ENCODE measurements around the gene EXOSC5. TPM values are rescaled to one million over a fixed set of nuclear protein-coding genes. Genes with fewer than 3 reads are reported as not detected.

Gene EXOSC5
- total and polyA plus RNA-seq, 2 of the 13 experiments (the other 11 are each of a cell fraction or from before 2014, with no cell fraction given) = 24.1 to 26.5 TPM

- in situ Hi-C loops (cut with HindIII; ENCODE audit: extremely low pct_ligation_motif_present, low pct_unique_long_range_greater_than_20kb) (no loop called here), intact Hi-C loops (cut with micrococcal nuclease; ENCODE audit: unreplicated experiment) (no loop called here)
- H3K27ac ChIP-seq (ENCODE audit: extremely low read length, insufficient read depth, low read length) = no peak overlapping the region
- H4K20me1 ChIP-seq (ENCODE audit: insufficient read depth, low read length) = no peaks in the 10 kb centered on the region
- H3K4me1 ChIP-seq (ENCODE audit: insufficient read depth, low read length) = peaks cover 9% of the 10 kb centered on the region
- no peaks in the 10 kb centered on the region for H3K9me3 ChIP-seq (ENCODE audit: low read length)
- H3K9ac ChIP-seq (ENCODE audit: insufficient read depth, low read depth, low read length) = no peak overlapping the region
- 95% methylated on average over 10 of the region's 11 CpGs for WGBS (ENCODE audit: low lambda C conversion rate)
- no peak for TF ChIP-seq NR2F1 (CRISPR knock-in tag; IDR thresholded peaks at IDR 0.05)
- no peak for TF ChIP-seq ZSCAN21 (CRISPR knock-in tag; IDR thresholded peaks at IDR 0.05; ENCODE audit: borderline replicate concordance)
- TF ChIP-seq, protein P1, sequence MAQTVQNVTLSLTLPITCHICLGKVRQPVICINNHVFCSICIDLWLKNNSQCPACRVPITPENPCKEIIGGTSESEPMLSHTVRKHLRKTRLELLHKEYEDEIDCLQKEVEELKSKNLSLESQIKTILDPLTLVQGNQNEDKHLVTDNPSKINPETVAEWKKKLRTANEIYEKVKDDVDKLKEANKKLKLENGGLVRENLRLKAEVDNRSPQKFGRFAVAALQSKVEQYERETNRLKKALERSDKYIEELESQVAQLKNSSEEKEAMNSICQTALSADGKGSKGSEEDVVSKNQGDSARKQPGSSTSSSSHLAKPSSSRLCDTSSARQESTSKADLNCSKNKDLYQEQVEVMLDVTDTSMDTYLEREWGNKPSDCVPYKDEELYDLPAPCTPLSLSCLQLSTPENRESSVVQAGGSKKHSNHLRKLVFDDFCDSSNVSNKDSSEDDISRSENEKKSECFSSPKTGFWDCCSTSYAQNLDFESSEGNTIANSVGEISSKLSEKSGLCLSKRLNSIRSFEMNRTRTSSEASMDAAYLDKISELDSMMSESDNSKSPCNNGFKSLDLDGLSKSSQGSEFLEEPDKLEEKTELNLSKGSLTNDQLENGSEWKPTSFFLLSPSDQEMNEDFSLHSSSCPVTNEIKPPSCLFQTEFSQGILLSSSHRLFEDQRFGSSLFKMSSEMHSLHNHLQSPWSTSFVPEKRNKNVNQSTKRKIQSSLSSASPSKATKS (CRISPR knock-in tag; IDR thresholded peaks at IDR 0.05) = no peak
- FAIRE-seq = no peak
- no TSS peak for BruUV-seq (replicated peaks)
- no peak overlapping the region for H3K4me3 ChIP-seq (replicated peaks in 1 of 3; ENCODE audit: insufficient read depth in 1 of 3, low read depth in 2 of 3, low read length in 3 of 3)
- H3K36me3 ChIP-seq (replicated peaks in 1 of 2; ENCODE audit: control insufficient read depth in 1 of 2, insufficient read depth in 2 of 2, low read length in 2 of 2) = no peaks in the 10 kb centered on the region
- CTCF ChIA-PET (ENCODE audit: low intra/inter-chr PET ratio, low total read pairs) = no interaction called here
- POLR2A ChIA-PET = no interaction called here
- peaks cover 10% of the 10 kb centered on the region for H3K79me2 ChIP-seq (ENCODE audit: insufficient read depth, low read length)
- no peak overlapping the region for H2AFZ ChIP-seq (ENCODE audit: low read length)
- no peaks in the 10 kb centered on the region; a peak in 2 of 5 replicates for H3K27me3 ChIP-seq (ENCODE audit: control insufficient read depth in 1 of 2, insufficient read depth in 2 of 2, low read length in 2 of 2)
- no peak for ATAC-seq
- no peak overlapping the region for H3K4me2 ChIP-seq (ENCODE audit: low read depth, low read length)
- DNase-seq (ENCODE audit: low spot score) = no peak
Measured at GRCh38 chr19:41356984-41357739, 40.0 kb downstream of the EXOSC5 start.

DNA sequence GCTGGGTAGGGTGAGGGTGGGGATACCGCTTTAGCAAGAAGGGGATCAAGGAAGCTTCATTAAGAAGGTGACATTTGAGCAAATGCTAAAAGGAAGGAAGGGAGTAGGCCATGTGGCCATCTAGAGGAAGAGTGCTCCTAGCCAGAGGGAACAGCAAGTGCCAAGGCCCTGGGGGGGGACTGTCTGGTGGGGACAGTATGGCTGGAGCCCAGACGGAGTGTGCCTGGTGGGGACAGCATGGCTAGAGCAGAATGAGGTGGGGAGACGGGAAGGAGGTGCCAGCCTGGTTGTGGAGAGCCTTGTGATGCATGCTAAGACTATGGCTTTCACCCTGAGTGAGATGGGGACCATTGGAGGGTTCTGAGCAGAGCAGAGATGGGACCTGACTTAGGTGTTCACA lies 41.4 kb downstream of the EXOSC5 start:
- intact Hi-C loops (cut with micrococcal nuclease; ENCODE audit: unreplicated experiment) (no loop called here), in situ Hi-C loops (cut with HindIII; ENCODE audit: extremely low pct_ligation_motif_present, low pct_unique_long_range_greater_than_20kb) (no loop called here)
- H3K36me3 ChIP-seq (replicated peaks in 1 of 2; ENCODE audit: control insufficient read depth in 1 of 2, insufficient read depth in 2 of 2, low read length in 2 of 2) = no peaks in the 10 kb centered on the region
- CTCF ChIA-PET (ENCODE audit: low intra/inter-chr PET ratio, low total read pairs) = no interaction called here
- WGBS (ENCODE audit: low lambda C conversion rate) = 93% methylated on average over 3 of the region's 3 CpGs
- H3K9ac ChIP-seq (ENCODE audit: insufficient read depth, low read depth, low read length) = no peak overlapping the region
- DNase-seq (ENCODE audit: low spot score) (no peak), FAIRE-seq (no peak), ATAC-seq (no peak)
- H3K79me2 ChIP-seq (ENCODE audit: insufficient read depth, low read length) = peaks cover 23% of the 10 kb centered on the region
- H3K4me2 ChIP-seq (ENCODE audit: low read depth, low read length) = no peak overlapping the region
- no peak overlapping the region for H3K4me3 ChIP-seq (replicated peaks in 1 of 3; ENCODE audit: insufficient read depth in 1 of 3, low read depth in 2 of 3, low read length in 3 of 3)
- H3K27ac ChIP-seq (ENCODE audit: extremely low read length, insufficient read depth, low read length) = no peak overlapping the region
- POLR2A ChIA-PET = interaction anchor here (0.7 to 2.4 kb wide), 4 partner anchors 8 to 37 kb away, joined by 3 to 13 read pairs (median 5); partner anchors contain the start of gene B9D2
- TF ChIP-seq ARNT (IDR thresholded peaks at IDR 0.05) (no peak), ZNF605 (CRISPR knock-in tag; IDR thresholded peaks at IDR 0.05) (no peak), PITX1 (CRISPR knock-in tag; IDR thresholded peaks at IDR 0.05) (no peak), ZNF629 (CRISPR knock-in tag; conservative IDR thresholded peaks at IDR 0.05) (no peak), ZNF644 (CRISPR knock-in tag; IDR thresholded peaks at IDR 0.05; ENCODE audit: low read depth) (no peak), RAD51 (IDR thresholded peaks at IDR 0.05; ENCODE audit: borderline replicate concordance) (no peak), RORA (CRISPR knock-in tag; IDR thresholded peaks at IDR 0.05) (no peak)
- H3K9me3 ChIP-seq (ENCODE audit: low read length) = no peaks in the 10 kb centered on the region
- no peak overlapping the region for H2AFZ ChIP-seq (ENCODE audit: low read length)
- BruUV-seq (replicated peaks) = no TSS peak
- no peaks in the 10 kb centered on the region; a peak in 2 of 5 replicates for H3K27me3 ChIP-seq (ENCODE audit: control insufficient read depth in 1 of 2, insufficient read depth in 2 of 2, low read length in 2 of 2)
- peaks cover 13% of the 10 kb centered on the region for H3K4me1 ChIP-seq (ENCODE audit: insufficient read depth, low read length)
- H4K20me1 ChIP-seq (ENCODE audit: insufficient read depth, low read length) = peaks cover 6% of the 10 kb centered on the region; the same call in 1 of the 2 replicates
